Uterus (tissue), 4 donors: Measurements from ENCODE around the gene DYRK3. TPM values are rescaled to one million over a fixed set of nuclear protein-coding genes. Genes with fewer than 3 reads are reported as not detected.

ENCODE experiments used
- DNase-seq, 2 donors: peaks; one replicate each; pipeline ENCODE4 v3.0.0-alpha.2; 2019 to 2020
- H3K27ac ChIP-seq, 2 donors: fragments of 200-600 bp; sonication (generic); 1 replicate in 1 of 2; 2 replicates in 1 of 2; pipeline ENCODE4 v1.5.1; 2016 to 2018
- H3K27me3 ChIP-seq, 2 donors: fragments of 200-600 bp; sonication (generic); one replicate each; pipeline ENCODE4 v1.5.1; 2018 to 2019; ENCODE audit warnings: control low read depth in 1 of 2
- H3K36me3 ChIP-seq, 2 donors: fragments of 200-600 bp; sonication (generic); one replicate each; pipeline ENCODE4 v1.5.1; 2019; ENCODE audit warnings: control low read depth in 1 of 2
- H3K4me1 ChIP-seq, 2 donors: fragments of 200-600 bp; sonication (generic); one replicate each; pipeline ENCODE4 v1.5.1; 2018 to 2019; ENCODE audit warnings: control low read depth in 1 of 2
- H3K4me3 ChIP-seq, 2 donors: fragments of 200-600 bp; sonication (generic); 1 replicate in 1 of 2; 2 replicates in 1 of 2; pipeline ENCODE4 v1.5.1; 2018 to 2019; ENCODE audit warnings: mild to moderate bottlenecking in 1 of 2
- H3K9me3 ChIP-seq, 2 donors: fragments of 200-600 bp; sonication (generic); one replicate each; pipeline ENCODE4 v1.5.1; 2019; ENCODE audit warnings: control low read depth in 1 of 2
- POLR2A ChIP-seq, 2 donors: fragments of 450-650 bp; IDR thresholded peaks; one replicate each; pipeline ENCODE4 v1.6.1; 2016; ENCODE audit warnings: antibody characterized with exemption in 2 of 2, mild to moderate bottlenecking in 1 of 2, moderate library complexity in 1 of 2
- intact Hi-C: fragments of 100-400 bp; cut with DNase I; formaldehyde crosslinking; loops from one replicate; pipeline ENCODE4 v1.15.1; 2023; ENCODE audit warnings: low total_unique reads
- total RNA-seq, 4 donors: library from RNA; depleted of rRNA in 3 of 4; stranded (reverse); fragments of >200 nt in 3 of 4; gene quantifications; one replicate each; pipeline versions ENCODE4 v1.1.0 to v1.2.4, GENCODE V29; 2014 to 2023
- TF ChIP-seq, protein P1 (sequence below), 4 experiments: fragments of 200-600 bp in 2 of 4; fragments of 450-650 bp in 2 of 4; sonication (generic) in 2 of 4; IDR thresholded peaks; one replicate each; pipeline ENCODE4 v1.5.1; 2016 to 2019; ENCODE audit warnings: antibody characterized with exemption in 4 of 4, mild to moderate bottlenecking in 2 of 4, moderate library complexity in 1 of 4
- donor health status: DM: yes; HTN: yes; CAD: no.

Gene DYRK3
- total RNA-seq, 4 donors from 2014 or later, result 10.8 to 24.7 (median 14.7) TPM

DNA sequence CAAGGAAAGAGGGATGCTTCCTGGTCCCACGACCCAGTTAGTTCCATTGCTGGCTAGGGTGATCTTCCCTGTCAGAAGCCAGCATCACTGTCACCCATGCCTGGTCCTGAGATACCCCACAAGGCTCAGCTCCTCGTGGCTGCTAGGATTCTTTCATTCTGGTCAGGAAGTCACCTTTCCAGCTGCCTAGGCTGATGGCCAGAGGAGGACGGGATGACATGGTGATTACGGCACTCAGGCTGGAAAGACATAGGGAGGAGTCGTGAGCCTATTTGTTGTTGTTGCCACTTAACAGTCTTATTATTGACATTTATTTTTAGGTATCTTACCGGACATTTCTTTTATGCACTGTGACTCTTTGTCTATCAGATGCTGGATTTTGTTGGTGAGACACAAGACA, 29.4 kb downstream of the DYRK3 start:
- intact Hi-C loops, result loop anchor here (10.0 kb wide), 1 partner anchor 170 kb away; no protein-coding TSS in a partner anchor
- no peak for DNase-seq
- no peaks in the 10 kb centered on the region for H3K27me3 ChIP-seq

DNA sequence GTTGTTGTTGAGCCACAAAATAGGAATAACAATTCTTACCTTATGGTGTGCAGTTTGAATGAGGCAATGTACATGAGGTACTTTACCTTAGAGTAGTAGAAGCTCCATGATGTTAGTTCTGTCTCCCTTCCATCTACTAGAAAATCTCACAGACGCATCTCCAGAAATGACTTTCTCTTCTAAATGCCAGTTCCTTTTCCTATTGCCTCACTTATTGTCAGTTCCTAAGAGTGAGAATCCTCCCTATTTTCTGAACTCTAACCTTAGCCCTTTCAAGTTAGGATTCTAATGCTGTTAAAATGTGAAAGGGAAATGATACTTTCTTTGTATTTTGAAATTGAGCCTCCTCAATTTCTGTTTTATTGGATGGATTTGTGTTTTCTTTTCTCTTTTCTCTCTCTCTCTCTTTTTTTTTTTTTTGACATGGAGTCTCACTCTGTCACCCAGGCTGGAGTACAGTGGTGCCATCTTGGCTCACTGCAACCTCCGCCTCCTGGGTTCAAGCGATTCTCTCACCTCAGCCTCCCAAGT, 30.8 kb downstream of the DYRK3 start:
- no peak overlapping the region for H3K4me3 ChIP-seq
- H3K27me3 ChIP-seq, result no peaks in the 10 kb centered on the region
- no peaks in the 10 kb centered on the region for H3K9me3 ChIP-seq
- no peak for TF ChIP-seq POLR2A (IDR thresholded peaks at IDR 0.05)
- TF ChIP-seq, protein P1, sequence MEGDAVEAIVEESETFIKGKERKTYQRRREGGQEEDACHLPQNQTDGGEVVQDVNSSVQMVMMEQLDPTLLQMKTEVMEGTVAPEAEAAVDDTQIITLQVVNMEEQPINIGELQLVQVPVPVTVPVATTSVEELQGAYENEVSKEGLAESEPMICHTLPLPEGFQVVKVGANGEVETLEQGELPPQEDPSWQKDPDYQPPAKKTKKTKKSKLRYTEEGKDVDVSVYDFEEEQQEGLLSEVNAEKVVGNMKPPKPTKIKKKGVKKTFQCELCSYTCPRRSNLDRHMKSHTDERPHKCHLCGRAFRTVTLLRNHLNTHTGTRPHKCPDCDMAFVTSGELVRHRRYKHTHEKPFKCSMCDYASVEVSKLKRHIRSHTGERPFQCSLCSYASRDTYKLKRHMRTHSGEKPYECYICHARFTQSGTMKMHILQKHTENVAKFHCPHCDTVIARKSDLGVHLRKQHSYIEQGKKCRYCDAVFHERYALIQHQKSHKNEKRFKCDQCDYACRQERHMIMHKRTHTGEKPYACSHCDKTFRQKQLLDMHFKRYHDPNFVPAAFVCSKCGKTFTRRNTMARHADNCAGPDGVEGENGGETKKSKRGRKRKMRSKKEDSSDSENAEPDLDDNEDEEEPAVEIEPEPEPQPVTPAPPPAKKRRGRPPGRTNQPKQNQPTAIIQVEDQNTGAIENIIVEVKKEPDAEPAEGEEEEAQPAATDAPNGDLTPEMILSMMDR (IDR thresholded peaks at IDR 0.05), result no peak
- intact Hi-C loops, result loop anchor here (10.0 kb wide), 1 partner anchor 171 kb away; no protein-coding TSS in a partner anchor
- no peak for DNase-seq
- H3K36me3 ChIP-seq, result no peaks in the 10 kb centered on the region
- peaks cover 0 to 6% of the 10 kb centered on the region in 2 donors for H3K4me1 ChIP-seq
- no peak overlapping the region for H3K27ac ChIP-seq

More for the DNA sequence above, 29.4 kb downstream of the DYRK3 start:
- Histone ChIP-seq H3K4me1 (peaks cover 0 to 6% of the 10 kb centered on the region in 2 donors), H3K36me3 (no peaks in the 10 kb centered on the region), H3K4me3 (no peak overlapping the region), H3K27ac (no peak overlapping the region), H3K9me3 (no peaks in the 10 kb centered on the region)
- TF ChIP-seq POLR2A (IDR thresholded peaks at IDR 0.05), result no peak
- TF ChIP-seq, protein P1 (IDR thresholded peaks at IDR 0.05), result no peak

DNA sequence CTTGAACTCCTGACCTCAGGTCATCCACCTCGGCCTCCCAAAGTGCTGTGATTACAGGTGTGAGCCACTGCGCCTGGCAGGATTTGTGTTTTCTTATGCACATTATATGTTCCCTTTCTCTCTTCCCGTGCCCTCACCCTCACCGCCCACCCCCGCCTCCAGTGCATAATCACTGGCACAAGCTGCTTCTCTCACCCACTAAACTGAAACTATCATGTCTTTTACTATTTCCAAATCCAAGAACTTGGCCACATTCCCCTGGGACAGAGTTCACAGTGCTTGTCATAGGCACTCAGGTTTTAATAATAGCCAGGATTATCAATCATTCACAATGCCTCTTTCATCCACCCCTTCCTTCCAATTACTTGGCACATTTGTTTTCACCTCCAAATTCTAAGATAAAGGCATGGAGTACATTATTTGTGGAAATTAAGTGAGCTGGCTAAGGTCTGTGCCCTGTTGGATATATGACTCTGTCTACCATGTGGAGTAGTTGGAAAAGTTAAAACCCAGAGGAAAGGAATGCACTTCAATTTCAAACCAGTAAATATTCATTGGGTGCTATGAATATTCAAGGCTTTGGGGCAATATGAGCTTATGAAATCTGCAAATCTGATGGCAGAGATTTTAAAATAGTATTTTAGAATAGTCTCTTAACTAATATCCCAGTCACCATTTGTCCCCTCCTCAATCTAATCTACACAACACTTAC, 31.8 kb downstream of the DYRK3 start:
- intact Hi-C loops, result loop anchor here (10.0 kb wide), 1 partner anchor 172 kb away; no protein-coding TSS in a partner anchor
- H3K4me1 ChIP-seq, result peaks cover 0 to 6% of the 10 kb centered on the region in 2 donors
- H3K27me3 ChIP-seq, result no peaks in the 10 kb centered on the region
- H3K36me3 ChIP-seq, result no peaks in the 10 kb centered on the region
- no peak overlapping the region for H3K4me3 ChIP-seq
- H3K9me3 ChIP-seq, result no peaks in the 10 kb centered on the region
- H3K27ac ChIP-seq, result no peak overlapping the region
- DNase-seq, result no peak
- TF ChIP-seq, protein P1 (IDR thresholded peaks at IDR 0.05), result no peak
- no peak for TF ChIP-seq POLR2A (IDR thresholded peaks at IDR 0.05)

DNA sequence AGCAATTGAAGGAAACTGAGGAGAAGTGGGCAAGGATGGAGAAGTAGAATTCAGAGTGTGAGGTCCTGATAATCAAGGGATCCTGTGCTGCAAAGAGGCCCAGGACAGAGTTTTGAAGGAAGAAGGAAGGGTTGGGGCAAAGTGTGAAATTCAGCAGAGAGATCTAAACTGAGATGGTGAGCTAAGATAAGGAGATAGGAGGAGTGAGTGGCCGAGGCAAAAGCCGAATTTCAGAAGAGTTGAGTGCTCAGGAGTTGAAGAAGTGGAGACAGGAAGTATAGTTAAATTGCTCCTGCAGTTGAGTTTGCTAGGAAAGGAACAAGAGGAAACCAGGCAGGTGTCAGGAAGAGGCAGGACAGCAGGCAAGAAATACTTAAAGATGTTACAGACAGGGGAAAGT, 33.0 kb downstream of the DYRK3 start:
- intact Hi-C loops, result loop anchor here (10.0 kb wide), 1 partner anchor 174 kb away; no protein-coding TSS in a partner anchor
- Histone ChIP-seq H3K9me3 (no peaks in the 10 kb centered on the region), H3K36me3 (no peaks in the 10 kb centered on the region), H3K4me1 (peaks cover 0 to 6% of the 10 kb centered on the region in 2 donors), H3K27me3 (no peaks in the 10 kb centered on the region), H3K27ac (no peak overlapping the region), H3K4me3 (no peak overlapping the region)
- no peak for DNase-seq
- no peak for TF ChIP-seq POLR2A (IDR thresholded peaks at IDR 0.05)
- TF ChIP-seq, protein P1 (IDR thresholded peaks at IDR 0.05), result no peak

DNA sequence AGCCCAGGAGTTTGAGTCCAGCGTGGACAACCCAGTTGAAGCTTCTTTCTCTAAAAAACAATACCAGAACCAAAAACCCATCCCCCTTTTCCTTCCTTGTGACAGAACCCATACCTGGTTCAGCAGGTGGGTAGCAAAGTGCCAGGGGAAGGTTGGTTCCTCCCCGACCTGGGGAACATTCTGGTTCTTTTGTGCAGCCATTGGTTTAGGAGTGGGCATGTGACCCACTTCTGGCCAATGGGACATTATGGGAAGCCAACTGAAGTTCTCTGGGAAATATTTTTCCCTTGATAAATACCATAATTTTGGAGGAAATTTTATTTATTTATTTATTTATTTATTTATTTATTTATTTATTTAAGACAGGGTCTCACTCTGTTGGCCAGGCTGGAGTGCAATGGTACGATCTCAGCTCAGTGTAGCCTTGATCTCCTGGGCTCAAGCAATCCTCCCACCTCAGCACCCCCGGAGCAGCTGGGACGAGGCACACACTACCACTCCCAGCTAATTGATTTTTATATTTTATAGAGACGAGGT, 33.6 kb downstream of the DYRK3 start:
- no peaks in the 10 kb centered on the region for H3K36me3 ChIP-seq
- TF ChIP-seq, protein P1 (IDR thresholded peaks at IDR 0.05), result no peak
- TF ChIP-seq POLR2A (IDR thresholded peaks at IDR 0.05), result no peak
- no peaks in the 10 kb centered on the region for H3K27me3 ChIP-seq
- H3K4me3 ChIP-seq, result no peak overlapping the region
- intact Hi-C loops, result loop anchor here (10.0 kb wide), 1 partner anchor 174 kb away; no protein-coding TSS in a partner anchor
- H3K4me1 ChIP-seq, result peaks cover 0 to 2% of the 10 kb centered on the region in 2 donors
- no peaks in the 10 kb centered on the region for H3K9me3 ChIP-seq
- H3K27ac ChIP-seq, result no peak overlapping the region
- no peak for DNase-seq
